ENCODE results near the gene CFAP61.
A peak's percentile ranks its signal among the peaks of the same experiment; 100 is the strongest.

Gene CFAP61

DNA sequence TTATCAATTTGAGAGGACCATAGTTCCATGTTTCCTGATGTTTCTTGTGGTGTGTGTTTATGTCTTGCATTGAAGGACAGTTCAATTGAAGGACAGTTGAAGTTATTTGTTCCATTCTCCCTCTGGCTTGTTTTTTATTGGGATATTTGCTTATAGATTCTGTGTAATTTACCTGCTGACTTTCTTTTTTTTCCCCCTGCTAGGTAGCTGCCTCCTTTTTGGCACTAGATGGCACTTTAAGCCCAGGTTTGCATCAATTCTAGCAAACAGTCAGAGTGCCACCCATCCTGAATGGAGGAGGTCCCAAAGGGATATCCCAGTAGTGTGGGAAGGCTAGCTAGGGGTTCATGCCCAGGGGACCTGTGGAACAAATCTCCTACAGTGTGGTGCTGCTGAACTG lies 78.1 kb downstream of the CFAP61 start (continued):
- TF ChIP-seq ZSCAN23 (tag by site-specific recombination; IDR thresholded peaks at IDR 0.05) (no peak), WT1 (tag by site-specific recombination; IDR thresholded peaks at IDR 0.05) (no peak), ZBTB7A (tag by site-specific recombination; IDR thresholded peaks at IDR 0.05; ENCODE audit: low read depth) (no peak), ZXDB (tag by site-specific recombination; IDR thresholded peaks at IDR 0.05) (0 out of 2 replicates have a peak, but pooled peaks have one; percentile 28), IKZF3 (tag by site-specific recombination; IDR thresholded peaks at IDR 0.05) (peak; percentile 52; the same call in 1 of the 2 replicates), ZNF354C (tag by site-specific recombination; IDR thresholded peaks at IDR 0.05; ENCODE audit: borderline replicate concordance, low read depth) (no peak), ZNF629 (tag by site-specific recombination; IDR thresholded peaks at IDR 0.05) (no peak), ZNF184 (tag by site-specific recombination; IDR thresholded peaks at IDR 0.05) (peak; percentile 23; the same call in 1 of the 2 replicates), SETDB1 (IDR thresholded peaks at IDR 0.05; ENCODE audit: insufficient read length, low read length) (peak; percentile 98), FEZF1 (tag by site-specific recombination; IDR thresholded peaks at IDR 0.05) (no peak), ZNF23 (tag by site-specific recombination; IDR thresholded peaks at IDR 0.05; ENCODE audit: borderline replicate concordance) (no peak), ZNF24 (tag by site-specific recombination; IDR thresholded peaks at IDR 0.05) (no peak), SCRT2 (tag by site-specific recombination; IDR thresholded peaks at IDR 0.05) (no peak), ZNF623 (tag by site-specific recombination; IDR thresholded peaks at IDR 0.05) (no peak), KLF1 (tag by site-specific recombination; IDR thresholded peaks at IDR 0.05) (no peak), ZNF596 (tag by site-specific recombination; IDR thresholded peaks at IDR 0.05) (no peak), ZNF202 (tag by site-specific recombination; IDR thresholded peaks at IDR 0.05; ENCODE audit: borderline replicate concordance) (no peak), ZNF707 (tag by site-specific recombination; IDR thresholded peaks at IDR 0.05) (no peak), ZNF211 (tag by site-specific recombination; IDR thresholded peaks at IDR 0.05; ENCODE audit: low read depth) (no peak), RBAK (tag by site-specific recombination; IDR thresholded peaks at IDR 0.05) (no peak), GLI4 (tag by site-specific recombination; IDR thresholded peaks at IDR 0.05) (no peak)
- TF ChIP-seq, protein P1, sequence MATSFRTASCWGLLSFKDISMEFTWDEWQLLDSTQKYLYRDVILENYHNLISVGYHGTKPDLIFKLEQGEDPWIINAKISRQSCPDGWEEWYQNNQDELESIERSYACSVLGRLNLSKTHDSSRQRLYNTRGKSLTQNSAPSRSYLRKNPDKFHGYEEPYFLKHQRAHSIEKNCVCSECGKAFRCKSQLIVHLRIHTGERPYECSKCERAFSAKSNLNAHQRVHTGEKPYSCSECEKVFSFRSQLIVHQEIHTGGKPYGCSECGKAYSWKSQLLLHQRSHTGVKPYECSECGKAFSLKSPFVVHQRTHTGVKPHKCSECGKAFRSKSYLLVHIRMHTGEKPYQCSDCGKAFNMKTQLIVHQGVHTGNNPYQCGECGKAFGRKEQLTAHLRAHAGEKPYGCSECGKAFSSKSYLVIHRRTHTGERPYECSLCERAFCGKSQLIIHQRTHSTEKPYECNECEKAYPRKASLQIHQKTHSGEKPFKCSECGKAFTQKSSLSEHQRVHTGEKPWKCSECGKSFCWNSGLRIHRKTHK (tag by site-specific recombination; IDR thresholded peaks at IDR 0.05) = no peak
- TF ChIP-seq, protein P2, sequence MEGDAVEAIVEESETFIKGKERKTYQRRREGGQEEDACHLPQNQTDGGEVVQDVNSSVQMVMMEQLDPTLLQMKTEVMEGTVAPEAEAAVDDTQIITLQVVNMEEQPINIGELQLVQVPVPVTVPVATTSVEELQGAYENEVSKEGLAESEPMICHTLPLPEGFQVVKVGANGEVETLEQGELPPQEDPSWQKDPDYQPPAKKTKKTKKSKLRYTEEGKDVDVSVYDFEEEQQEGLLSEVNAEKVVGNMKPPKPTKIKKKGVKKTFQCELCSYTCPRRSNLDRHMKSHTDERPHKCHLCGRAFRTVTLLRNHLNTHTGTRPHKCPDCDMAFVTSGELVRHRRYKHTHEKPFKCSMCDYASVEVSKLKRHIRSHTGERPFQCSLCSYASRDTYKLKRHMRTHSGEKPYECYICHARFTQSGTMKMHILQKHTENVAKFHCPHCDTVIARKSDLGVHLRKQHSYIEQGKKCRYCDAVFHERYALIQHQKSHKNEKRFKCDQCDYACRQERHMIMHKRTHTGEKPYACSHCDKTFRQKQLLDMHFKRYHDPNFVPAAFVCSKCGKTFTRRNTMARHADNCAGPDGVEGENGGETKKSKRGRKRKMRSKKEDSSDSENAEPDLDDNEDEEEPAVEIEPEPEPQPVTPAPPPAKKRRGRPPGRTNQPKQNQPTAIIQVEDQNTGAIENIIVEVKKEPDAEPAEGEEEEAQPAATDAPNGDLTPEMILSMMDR (tag by site-specific recombination; IDR thresholded peaks at IDR 0.05) = peak; percentile 62; the same call in 1 of the 2 replicates
- TF ChIP-seq, protein P3, sequence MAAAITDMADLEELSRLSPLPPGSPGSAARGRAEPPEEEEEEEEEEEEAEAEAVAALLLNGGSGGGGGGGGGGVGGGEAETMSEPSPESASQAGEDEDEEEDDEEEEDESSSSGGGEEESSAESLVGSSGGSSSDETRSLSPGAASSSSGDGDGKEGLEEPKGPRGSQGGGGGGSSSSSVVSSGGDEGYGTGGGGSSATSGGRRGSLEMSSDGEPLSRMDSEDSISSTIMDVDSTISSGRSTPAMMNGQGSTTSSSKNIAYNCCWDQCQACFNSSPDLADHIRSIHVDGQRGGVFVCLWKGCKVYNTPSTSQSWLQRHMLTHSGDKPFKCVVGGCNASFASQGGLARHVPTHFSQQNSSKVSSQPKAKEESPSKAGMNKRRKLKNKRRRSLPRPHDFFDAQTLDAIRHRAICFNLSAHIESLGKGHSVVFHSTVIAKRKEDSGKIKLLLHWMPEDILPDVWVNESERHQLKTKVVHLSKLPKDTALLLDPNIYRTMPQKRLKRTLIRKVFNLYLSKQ (tag by site-specific recombination; IDR thresholded peaks at IDR 0.05; ENCODE audit: borderline replicate concordance) = no peak
- TF ChIP-seq, protein P4, sequence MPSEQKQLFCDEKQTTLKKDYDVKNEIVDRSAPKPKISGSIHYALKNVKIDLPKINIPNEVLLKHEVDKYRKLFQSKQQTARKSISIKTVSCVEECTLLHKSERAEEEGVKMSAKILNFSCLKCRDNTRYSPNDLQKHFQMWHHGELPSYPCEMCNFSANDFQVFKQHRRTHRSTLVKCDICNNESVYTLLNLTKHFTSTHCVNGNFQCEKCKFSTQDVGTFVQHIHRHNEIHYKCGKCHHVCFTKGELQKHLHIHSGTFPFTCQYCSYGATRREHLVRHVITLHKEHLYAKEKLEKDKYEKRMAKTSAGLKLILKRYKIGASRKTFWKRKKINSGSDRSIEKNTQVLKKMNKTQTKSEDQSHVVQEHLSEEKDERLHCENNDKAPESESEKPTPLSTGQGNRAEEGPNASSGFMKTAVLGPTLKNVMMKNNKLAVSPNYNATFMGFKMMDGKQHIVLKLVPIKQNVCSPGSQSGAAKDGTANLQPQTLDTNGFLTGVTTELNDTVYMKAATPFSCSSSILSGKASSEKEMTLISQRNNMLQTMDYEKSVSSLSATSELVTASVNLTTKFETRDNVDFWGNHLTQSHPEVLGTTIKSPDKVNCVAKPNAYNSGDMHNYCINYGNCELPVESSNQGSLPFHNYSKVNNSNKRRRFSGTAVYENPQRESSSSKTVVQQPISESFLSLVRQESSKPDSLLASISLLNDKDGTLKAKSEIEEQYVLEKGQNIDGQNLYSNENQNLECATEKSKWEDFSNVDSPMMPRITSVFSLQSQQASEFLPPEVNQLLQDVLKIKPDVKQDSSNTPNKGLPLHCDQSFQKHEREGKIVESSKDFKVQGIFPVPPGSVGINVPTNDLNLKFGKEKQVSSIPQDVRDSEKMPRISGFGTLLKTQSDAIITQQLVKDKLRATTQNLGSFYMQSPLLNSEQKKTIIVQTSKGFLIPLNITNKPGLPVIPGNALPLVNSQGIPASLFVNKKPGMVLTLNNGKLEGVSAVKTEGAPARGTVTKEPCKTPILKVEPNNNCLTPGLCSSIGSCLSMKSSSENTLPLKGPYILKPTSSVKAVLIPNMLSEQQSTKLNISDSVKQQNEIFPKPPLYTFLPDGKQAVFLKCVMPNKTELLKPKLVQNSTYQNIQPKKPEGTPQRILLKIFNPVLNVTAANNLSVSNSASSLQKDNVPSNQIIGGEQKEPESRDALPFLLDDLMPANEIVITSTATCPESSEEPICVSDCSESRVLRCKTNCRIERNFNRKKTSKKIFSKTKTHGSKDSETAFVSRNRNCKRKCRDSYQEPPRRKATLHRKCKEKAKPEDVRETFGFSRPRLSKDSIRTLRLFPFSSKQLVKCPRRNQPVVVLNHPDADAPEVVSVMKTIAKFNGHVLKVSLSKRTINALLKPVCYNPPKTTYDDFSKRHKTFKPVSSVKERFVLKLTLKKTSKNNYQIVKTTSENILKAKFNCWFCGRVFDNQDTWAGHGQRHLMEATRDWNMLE (tag by site-specific recombination; conservative IDR thresholded peaks at IDR 0.05; ENCODE audit: low read depth) = peak; percentile 64
- TF ChIP-seq, protein P5, sequence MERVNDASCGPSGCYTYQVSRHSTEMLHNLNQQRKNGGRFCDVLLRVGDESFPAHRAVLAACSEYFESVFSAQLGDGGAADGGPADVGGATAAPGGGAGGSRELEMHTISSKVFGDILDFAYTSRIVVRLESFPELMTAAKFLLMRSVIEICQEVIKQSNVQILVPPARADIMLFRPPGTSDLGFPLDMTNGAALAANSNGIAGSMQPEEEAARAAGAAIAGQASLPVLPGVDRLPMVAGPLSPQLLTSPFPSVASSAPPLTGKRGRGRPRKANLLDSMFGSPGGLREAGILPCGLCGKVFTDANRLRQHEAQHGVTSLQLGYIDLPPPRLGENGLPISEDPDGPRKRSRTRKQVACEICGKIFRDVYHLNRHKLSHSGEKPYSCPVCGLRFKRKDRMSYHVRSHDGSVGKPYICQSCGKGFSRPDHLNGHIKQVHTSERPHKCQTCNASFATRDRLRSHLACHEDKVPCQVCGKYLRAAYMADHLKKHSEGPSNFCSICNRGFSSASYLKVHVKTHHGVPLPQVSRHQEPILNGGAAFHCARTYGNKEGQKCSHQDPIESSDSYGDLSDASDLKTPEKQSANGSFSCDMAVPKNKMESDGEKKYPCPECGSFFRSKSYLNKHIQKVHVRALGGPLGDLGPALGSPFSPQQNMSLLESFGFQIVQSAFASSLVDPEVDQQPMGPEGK (tag by site-specific recombination; IDR thresholded peaks at IDR 0.05) = no peak
- TF ChIP-seq, protein P6, sequence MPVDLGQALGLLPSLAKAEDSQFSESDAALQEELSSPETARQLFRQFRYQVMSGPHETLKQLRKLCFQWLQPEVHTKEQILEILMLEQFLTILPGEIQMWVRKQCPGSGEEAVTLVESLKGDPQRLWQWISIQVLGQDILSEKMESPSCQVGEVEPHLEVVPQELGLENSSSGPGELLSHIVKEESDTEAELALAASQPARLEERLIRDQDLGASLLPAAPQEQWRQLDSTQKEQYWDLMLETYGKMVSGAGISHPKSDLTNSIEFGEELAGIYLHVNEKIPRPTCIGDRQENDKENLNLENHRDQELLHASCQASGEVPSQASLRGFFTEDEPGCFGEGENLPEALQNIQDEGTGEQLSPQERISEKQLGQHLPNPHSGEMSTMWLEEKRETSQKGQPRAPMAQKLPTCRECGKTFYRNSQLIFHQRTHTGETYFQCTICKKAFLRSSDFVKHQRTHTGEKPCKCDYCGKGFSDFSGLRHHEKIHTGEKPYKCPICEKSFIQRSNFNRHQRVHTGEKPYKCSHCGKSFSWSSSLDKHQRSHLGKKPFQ (tag by site-specific recombination; IDR thresholded peaks at IDR 0.05) = 0 out of 2 replicates have a peak, but pooled peaks have one; percentile 12
